HK-2 (cell line): ENCODE data around the gene GALNT3.

ENCODE experiments used
- DNase-seq: peaks from one replicate; pipeline ENCODE4 v3.0.0-alpha.2; 2018; ENCODE audit not compliant: unreplicated experiment

Gene GALNT3

GRCh38 chr2:165725421-165725820 lies 68.6 kb downstream of the GALNT3 start:
- no peak for DNase-seq

GRCh38 chr2:165720511-165720910 lies 73.5 kb downstream of the GALNT3 start:
- DNase-seq = no peak

- no peak for DNase-seq
Measured at GRCh38 chr2:165718610-165719210, 75.3 kb downstream of the GALNT3 start.

GRCh38 chr2:165716091-165716490 lies 78.0 kb downstream of the GALNT3 start:
- DNase-seq = no peak

GRCh38 chr2:165706960-165707487 lies 87.0 kb downstream of the GALNT3 start:
- no peak for DNase-seq

GRCh38 chr2:165701147-165701546 lies 92.9 kb downstream of the GALNT3 start:
- DNase-seq = no peak

- no peak for DNase-seq
Measured at GRCh38 chr2:165700531-165700930, 93.5 kb downstream of the GALNT3 start.

GRCh38 chr2:165699946-165700345 lies 94.1 kb downstream of the GALNT3 start:
- no peak for DNase-seq

GRCh38 chr2:165698444-165698884 lies 95.6 kb downstream of the GALNT3 start:
- DNase-seq = peak; percentile 19

- DNase-seq = no peak
Measured at GRCh38 chr2:165697748-165698443, 96.2 kb downstream of the GALNT3 start.
